Heart right ventricle (tissue), 16 donors: ENCODE data around the gene PITX3. TPM values are rescaled to one million over a fixed set of nuclear protein-coding genes. Genes with fewer than 3 reads are reported as not detected.

ENCODE experiments used
- ATAC-seq, 8 donors: fragments of 200-7000 bp; cut with Tn5 transposase; one replicate each; pipeline ENCODE4 v1.9.1; 2020; ENCODE audit warnings: mild to moderate bottlenecking in 8 of 8, moderate library complexity in 8 of 8, moderate number of reproducible peaks in 1 of 8
- DNase-seq, 2 donors: peaks; one replicate each; pipeline ENCODE4 v3.0.0-alpha.2; 2020
- H3K27ac ChIP-seq, 10 donors: fragments of 200-600 bp; sonication (generic) in 2 of 10; one replicate each; pipeline versions ENCODE4 v1.5.0 to v1.8.0; 2020 to 2022; ENCODE audit warnings: mild to moderate bottlenecking in 3 of 10
- H3K27me3 ChIP-seq, 7 donors: fragments of 200-600 bp; one replicate each; pipeline ENCODE4 v1.8.0; 2021 to 2022; ENCODE audit warnings: mild to moderate bottlenecking in 2 of 7
- H3K36me3 ChIP-seq, 9 donors: fragments of 200-600 bp; sonication (generic) in 1 of 9; one replicate each; pipeline versions ENCODE4 v1.5.0 to v1.8.0; 2020 to 2022; ENCODE audit warnings: mild to moderate bottlenecking in 2 of 9
- H3K4me1 ChIP-seq, 9 donors: fragments of 200-600 bp; sonication (generic) in 1 of 9; one replicate each; pipeline versions ENCODE4 v1.5.0 to v1.8.0; 2020 to 2022; ENCODE audit warnings: mild to moderate bottlenecking in 4 of 9
- H3K4me3 ChIP-seq, 10 donors: fragments of 200-600 bp; sonication (generic) in 2 of 10; one replicate each; pipeline versions ENCODE4 v1.5.0 to v1.8.0; 2020 to 2022; ENCODE audit warnings: mild to moderate bottlenecking in 7 of 10, moderate library complexity in 2 of 10
- H3K9me3 ChIP-seq, 11 donors: fragments of 200-600 bp in 10 of 11; sonication (generic) in 2 of 11; one replicate each; pipeline versions ENCODE4 v1.5.0 to v1.8.0; 2013 to 2022; ENCODE audit warnings: mild to moderate bottlenecking in 2 of 11, control low read depth in 1 of 11, moderate library complexity in 1 of 11
- WGBS, 2 donors: extraction: QIAGEN DNeasy Blood & Tissue Kit; methylation state at CpG; one replicate each; pipeline ENCODE4 v1.1.7; 2013; ENCODE audit warnings: inconsistent platforms in 1 of 2; 5-methylcytosine and 5-hydroxymethylcytosine counted together
- intact Hi-C, 10 donors: fragments of 100-400 bp; cut with DNase I; formaldehyde crosslinking; loops; one replicate each; pipeline versions ENCODE4 v1.11.1 to v1.14.2; 2022
- long read RNA-seq, 3 donors: library from polyadenylated mRNA; unstranded; transcript quantifications; one replicate each; pipeline ENCODE4 v2.0.0, GENCODE V29; 2020 to 2021
- polyA plus RNA-seq, 2 donors: library from polyadenylated mRNA; stranded (reverse); fragments of 200-250 nt; gene quantifications; one replicate each; pipeline ENCODE4 v1.2.3, GENCODE V29; 2013
- total RNA-seq, 10 donors: library from RNA; stranded (reverse); fragmentation: NEBNext Ultra II Directional in 3 of 10; extraction: Animal tissue kit (Norgen Biotek cat#: 25700) in 3 of 10; gene quantifications; one replicate each; pipeline versions ENCODE4 v1.2.1 to v1.2.4, GENCODE V29; 2021 to 2023
- TF ChIP-seq, protein P1 (sequence below), 9 donors: fragments of 200-600 bp; sonication (generic) in 2 of 9; IDR thresholded peaks; one replicate each; pipeline versions ENCODE4 v1.5.0 to v1.8.0; 2021 to 2022; ENCODE audit warnings: antibody characterized with exemption in 9 of 9, mild to moderate bottlenecking in 5 of 9, moderate library complexity in 1 of 9
- donor health status: Arrhythmogenic right ventricular cardiomyopathy.
- donor health status: ischemic (EF 13 %, LVEDD 7.1; RV severe dilation, severe dysfunction).
- donor health status: healthy with polysubstance abuse.
- donor health status: DM: no; HTN: yes; CAD: no.
- donor health status: DM: no; HTN: no; CAD: no.
- donor health status: ischemic (EF 25% LVEDD 6.9; RV normal size, moderate dysfunction).
- donor health status: ischemic (EF 25% LVEDD 5.7; RV mildly dilated, moderate dysfunction).
- donor health status: healthy.
- donor health status: DM: yes; HTN: yes; CAD: no.
- donor health status: Ischemic cardiomyopathy.
- donor health status: ischemic (EF 35%, LVEDD 5.7; RV mildly dilated, moderate dysfunction).
- donor health status: nonischemic (EF 11% LVEDD 7.7; RV severe dilation, severe dysfunction).
- donor health status: DM: yes; HTN: yes; CAD: no.
- donor health status: PGD.
- donor health status: ischemic (EF 29% LVEDD 5.4; RV normal size, mild dysfunction).
- donor health status: nonischemic (EF 23%, LVEDD 6.1; RV moderate dilation, normal function).

PITX3 gene
- 1 to 10 TPM in 4 of 10 donors, under 1 TPM in 6; 0.21 to 2.8 (median 0.86) TPM for total RNA-seq
- 10 to 100 TPM in 1 of 2 donors, 1 to 10 TPM in 1; 1.8 to 10.4 TPM for polyA plus RNA-seq
- long read RNA-seq, donor 1, result 0 reads
- long read RNA-seq, donor 2, partial matches to known transcripts, result 0 of 4 reads
- long read RNA-seq, donor 2, other reads (novel, unspliced or antisense), result 0 of 4 reads
- long read RNA-seq, donor 3, result 0 reads

DNA sequence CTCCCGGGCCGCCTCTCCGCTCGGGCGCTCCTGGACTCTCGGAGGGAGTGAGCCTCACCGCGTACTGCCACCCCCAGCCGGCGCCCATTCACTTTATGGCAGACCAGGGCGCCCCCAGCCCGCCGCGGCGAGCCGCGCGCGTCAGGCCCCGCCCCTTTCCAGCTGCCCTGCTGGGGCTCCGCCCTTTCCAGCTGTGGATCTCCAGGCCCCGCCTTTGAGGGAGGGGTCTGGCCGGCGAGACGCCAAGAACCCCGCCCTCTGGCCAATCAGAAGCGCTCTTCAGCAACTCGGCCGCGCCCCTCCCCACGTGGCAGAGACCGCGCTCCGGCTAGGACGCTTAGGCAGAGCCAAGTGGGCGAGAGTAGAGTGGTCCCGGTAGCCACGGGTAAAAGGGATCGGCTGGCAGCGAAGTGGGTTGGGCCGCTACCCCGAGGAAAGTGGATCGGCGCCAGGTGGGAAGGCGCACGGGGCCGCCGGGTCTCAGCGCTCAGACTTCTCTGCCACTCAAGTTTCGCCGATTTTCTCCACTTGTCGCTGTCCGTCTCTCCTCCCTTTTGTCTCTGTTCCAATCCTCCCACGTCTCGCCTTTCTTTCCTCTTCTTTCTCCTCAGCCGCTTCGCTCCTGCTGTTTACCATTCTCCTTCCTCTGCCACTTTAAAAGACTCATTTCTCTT, at the start of gene PITX3:
Gene PITX3, minus strand, starts transcription at position 69 of the 674 bp plus-strand sequence. CDS start 9,432 bp downstream, outside the sequence.
- WGBS, 2 donors, result 0 to 2% methylated on average over 53 to 57 of the region's 57 CpGs
- intact Hi-C loops, result no loop called here

DNA sequence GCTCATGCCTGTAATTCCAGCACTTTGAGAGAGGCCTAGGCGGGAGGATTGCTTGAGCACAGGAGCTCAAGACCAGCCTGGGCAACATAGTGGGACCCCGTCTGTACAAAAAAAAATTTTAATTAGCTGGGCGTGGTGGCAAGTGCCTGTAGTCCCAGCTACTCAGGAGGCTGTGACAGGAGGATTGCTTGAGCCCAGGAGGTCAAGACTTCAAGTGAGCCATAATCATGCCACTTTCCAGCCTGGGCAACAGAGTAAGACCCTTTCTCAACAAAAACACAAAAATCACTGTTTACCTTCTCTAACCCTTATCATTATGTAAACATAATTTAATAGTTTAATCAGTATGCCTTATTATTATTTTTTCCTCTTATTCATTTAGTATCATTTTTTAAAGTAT, 48.5 kb upstream of the PITX3 start:
- DNase-seq, result no peak
- no peak for ATAC-seq
- TF ChIP-seq, protein P1, sequence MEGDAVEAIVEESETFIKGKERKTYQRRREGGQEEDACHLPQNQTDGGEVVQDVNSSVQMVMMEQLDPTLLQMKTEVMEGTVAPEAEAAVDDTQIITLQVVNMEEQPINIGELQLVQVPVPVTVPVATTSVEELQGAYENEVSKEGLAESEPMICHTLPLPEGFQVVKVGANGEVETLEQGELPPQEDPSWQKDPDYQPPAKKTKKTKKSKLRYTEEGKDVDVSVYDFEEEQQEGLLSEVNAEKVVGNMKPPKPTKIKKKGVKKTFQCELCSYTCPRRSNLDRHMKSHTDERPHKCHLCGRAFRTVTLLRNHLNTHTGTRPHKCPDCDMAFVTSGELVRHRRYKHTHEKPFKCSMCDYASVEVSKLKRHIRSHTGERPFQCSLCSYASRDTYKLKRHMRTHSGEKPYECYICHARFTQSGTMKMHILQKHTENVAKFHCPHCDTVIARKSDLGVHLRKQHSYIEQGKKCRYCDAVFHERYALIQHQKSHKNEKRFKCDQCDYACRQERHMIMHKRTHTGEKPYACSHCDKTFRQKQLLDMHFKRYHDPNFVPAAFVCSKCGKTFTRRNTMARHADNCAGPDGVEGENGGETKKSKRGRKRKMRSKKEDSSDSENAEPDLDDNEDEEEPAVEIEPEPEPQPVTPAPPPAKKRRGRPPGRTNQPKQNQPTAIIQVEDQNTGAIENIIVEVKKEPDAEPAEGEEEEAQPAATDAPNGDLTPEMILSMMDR (IDR thresholded peaks at IDR 0.05), result no peak

More for the DNA sequence above, at the start of gene PITX3:
- Histone ChIP-seq H3K4me1 (peaks cover 4 to 40% (median 32%) of the 10 kb centered on the region in 9 donors), H3K36me3 (no peaks in the 10 kb centered on the region), H3K4me3 (peak within 1 kb of the TSS; percentile 36 to 79 (median 61)), H3K27me3 (peaks cover 0 to 55% (median 0%) of the 10 kb centered on the region in 7 donors), H3K9me3 (no peaks in the 10 kb centered on the region), H3K27ac (peak within 1 kb of the TSS in 5 of 10 donors; percentile 6 to 38 (median 28))
- peak; percentile 93 to 95 for DNase-seq
- peak; percentile 76 to 82 (median 78) for ATAC-seq
- TF ChIP-seq, protein P1 (IDR thresholded peaks at IDR 0.05), result peak in 1 of 9 donors; percentile 38

DNA sequence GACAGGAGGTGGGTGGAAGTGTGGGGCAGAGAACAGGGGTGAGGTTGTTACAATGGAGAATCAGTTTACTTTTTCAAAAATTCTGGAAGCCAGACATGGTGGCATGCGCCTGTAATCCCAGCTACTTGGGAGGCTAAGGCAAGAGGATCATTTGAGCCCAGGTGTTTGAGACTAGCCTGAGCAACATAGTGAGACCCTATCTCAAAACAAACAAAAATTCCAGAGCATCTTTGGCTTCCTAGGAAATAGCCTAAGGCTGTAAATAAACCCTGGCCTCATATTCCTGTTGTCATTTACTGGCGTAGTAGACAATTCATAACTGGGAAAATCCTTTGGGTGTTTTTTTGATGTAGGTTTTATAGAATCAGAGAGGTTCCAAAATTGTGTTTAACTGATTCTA, 48.0 kb upstream of the PITX3 start:
- H3K4me1 ChIP-seq, result peaks cover 5 to 91% (median 48%) of the 10 kb centered on the region in 9 donors
- no peak for DNase-seq
- intact Hi-C loops, result loop anchor here in 1 of 10 donors (10.0 kb wide), 1 partner anchor 45 kb away; no protein-coding TSS in a partner anchor
- 93 to 97% methylated on average over 2 of the region's 2 CpGs for WGBS, 2 donors
- H3K4me3 ChIP-seq, result no peak overlapping the region
- peak overlapping the region in 4 of 10 donors; percentile 9 to 83 (median 26) for H3K27ac ChIP-seq
- ATAC-seq, result no peak
- H3K27me3 ChIP-seq, result no peaks in the 10 kb centered on the region
- TF ChIP-seq, protein P1 (IDR thresholded peaks at IDR 0.05), result no peak
- peaks cover 0 to 12% (median 0%) of the 10 kb centered on the region in 9 donors for H3K36me3 ChIP-seq
- no peaks in the 10 kb centered on the region for H3K9me3 ChIP-seq

More for the DNA sequence above, 48.5 kb upstream of the PITX3 start:
- Histone ChIP-seq H3K4me1 (peaks cover 5 to 91% (median 52%) of the 10 kb centered on the region in 9 donors), H3K27ac (peak overlapping the region in 2 of 10 donors; percentile 27 to 83), H3K27me3 (no peaks in the 10 kb centered on the region), H3K4me3 (no peak overlapping the region), H3K36me3 (peaks cover 0 to 11% (median 0%) of the 10 kb centered on the region in 9 donors), H3K9me3 (no peaks in the 10 kb centered on the region)
- intact Hi-C loops, result loop anchor here in 1 of 10 donors (10.0 kb wide), 1 partner anchor 45 kb away; no protein-coding TSS in a partner anchor
- WGBS, 2 donors, result 96 to 97% methylated on average over 3 of the region's 3 CpGs

DNA sequence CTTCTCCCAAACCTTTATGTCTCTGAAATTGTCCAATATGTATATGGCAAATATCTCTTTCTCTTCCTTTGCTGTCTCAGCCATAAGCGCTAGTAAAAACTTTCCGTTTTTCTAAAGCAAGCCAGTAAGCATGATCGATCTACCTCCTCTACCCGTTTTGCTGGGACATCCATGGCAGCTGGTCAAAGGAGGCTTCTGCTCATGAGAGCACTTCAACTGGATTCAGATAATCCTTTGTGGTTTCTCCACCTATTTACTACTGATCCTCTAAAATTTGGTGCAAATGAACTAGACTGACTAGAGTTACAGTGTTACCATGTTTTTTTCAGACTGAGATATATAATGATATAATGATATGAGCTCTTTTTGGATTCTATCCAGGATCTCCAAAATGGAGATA, 46.7 kb upstream of the PITX3 start:
- Histone ChIP-seq H3K27me3 (no peaks in the 10 kb centered on the region), H3K36me3 (peaks cover 0 to 12% (median 0%) of the 10 kb centered on the region in 9 donors), H3K4me1 (peaks cover 5 to 91% (median 51%) of the 10 kb centered on the region in 9 donors), H3K27ac (no peak overlapping the region), H3K4me3 (no peak overlapping the region), H3K9me3 (no peaks in the 10 kb centered on the region)
- DNase-seq (no peak), ATAC-seq (no peak)
- intact Hi-C loops, result loop anchor here in 1 of 10 donors (10.0 kb wide), 1 partner anchor 47 kb away; no protein-coding TSS in a partner anchor
- 86 to 96% methylated on average over 4 of the region's 4 CpGs for WGBS, 2 donors
- TF ChIP-seq, protein P1 (IDR thresholded peaks at IDR 0.05), result no peak
